HEK293 (cell line): Measurements from ENCODE around the gene CRACR2A.

Experiments used
- CTCF ChIA-PET: fragments of 350-600 bp; formaldehyde crosslinking; extraction: SDS; loops from one replicate; lab custom pipeline; 2021; ENCODE audit warnings: antibody characterized with exemption; lab: Yijun Ruan, JAX
- POLR2A ChIA-PET: fragments of 300-600 bp; formaldehyde crosslinking; extraction: SDS; loops from one replicate; lab custom pipeline; 2020; ENCODE audit warnings: antibody characterized with exemption, inconsistent platforms; lab: Yijun Ruan, JAX
- H3K27ac ChIP-seq: fragments of 200-500 bp; sonication (Bioruptor generic); 2 replicates; pipeline ENCODE4 v1.5.1; 2014; ENCODE audit warnings: low read depth, low read length, control low read depth, inconsistent platforms; ENCODE audit errors: extremely low read depth
- H3K36me3 ChIP-seq, 2 experiments: fragments of 200-500 bp in 1 of 2; sonication (Bioruptor generic) in 1 of 2; 1 replicate in 1 of 2; 2 replicates in 1 of 2; pipeline ENCODE4 v1.5.1; 2014 to 2017; ENCODE audit warnings: inconsistent platforms in 2 of 2, low read length in 2 of 2; ENCODE audit not compliant: control insufficient read depth in 2 of 2, insufficient read depth in 1 of 2
- H3K4me1 ChIP-seq: fragments of 200-500 bp; sonication (Bioruptor generic); 2 replicates; pipeline ENCODE4 v1.5.1; 2014; ENCODE audit warnings: mild to moderate bottlenecking, low read length, inconsistent platforms; ENCODE audit not compliant: control insufficient read depth, insufficient read depth
- H3K4me3 ChIP-seq: 2 replicates; pipeline ENCODE4 v1.5.1; 2011; ENCODE audit warnings: low read depth, mild to moderate bottlenecking, control low read depth, low read length, moderate library complexity
- H3K9me3 ChIP-seq: fragments of 200-500 bp; sonication (Bioruptor generic); 2 replicates; pipeline ENCODE4 v1.5.1; 2014; ENCODE audit warnings: low read depth, low read length, inconsistent platforms; ENCODE audit not compliant: control insufficient read depth, insufficient read depth
- BCL11A ChIP-seq: fragments of 450-650 bp; formaldehyde crosslinking; IDR thresholded peaks from 2 replicates; pipeline ENCODE4 v1.5.1; 2016; ENCODE audit warnings: low read depth, missing biosample characterization, missing genetic modification characterization
- FEZF1 ChIP-seq: fragments of 450-650 bp; formaldehyde crosslinking; IDR thresholded peaks from 2 replicates; pipeline ENCODE4 v1.5.1; 2016; ENCODE audit warnings: missing biosample characterization, missing genetic modification characterization
- KLF17 ChIP-seq: fragments of 450-650 bp; formaldehyde crosslinking; IDR thresholded peaks from 2 replicates; pipeline ENCODE4 v1.5.1; 2016; ENCODE audit warnings: missing biosample characterization, missing genetic modification characterization
- PRDM4 ChIP-seq: fragments of 450-650 bp; formaldehyde crosslinking; IDR thresholded peaks from 2 replicates; pipeline ENCODE4 v1.5.1; 2017; ENCODE audit warnings: missing biosample characterization, missing genetic modification characterization
- TCF7L2 ChIP-seq: IDR thresholded peaks from 2 replicates; pipeline ENCODE4 v1.6.1; 2011; ENCODE audit warnings: low read depth, mild to moderate bottlenecking, inconsistent platforms, low read length, moderate library complexity, borderline replicate concordance
- YY1 ChIP-seq: fragments of 450-650 bp; formaldehyde crosslinking; IDR thresholded peaks from 2 replicates; pipeline ENCODE4 v1.5.1; 2018; ENCODE audit warnings: missing biosample characterization, missing genetic modification characterization
- ZNF138 ChIP-seq: fragments of 450-650 bp; formaldehyde crosslinking; IDR thresholded peaks from 2 replicates; pipeline ENCODE4 v1.5.1; 2016; ENCODE audit warnings: missing biosample characterization, missing genetic modification characterization, borderline replicate concordance
- ZNF140 ChIP-seq: fragments of 450-650 bp; formaldehyde crosslinking; IDR thresholded peaks from 2 replicates; pipeline ENCODE4 v1.5.1; 2016; ENCODE audit warnings: missing biosample characterization, missing genetic modification characterization
- ZNF214 ChIP-seq: fragments of 450-650 bp; formaldehyde crosslinking; IDR thresholded peaks from 2 replicates; pipeline ENCODE4 v1.5.1; 2017; ENCODE audit warnings: missing biosample characterization, mild to moderate bottlenecking, missing genetic modification characterization, borderline replicate concordance
- ZNF280D ChIP-seq: fragments of 450-650 bp; formaldehyde crosslinking; IDR thresholded peaks from 2 replicates; pipeline ENCODE4 v1.5.1; 2016; ENCODE audit warnings: missing biosample characterization, missing genetic modification characterization
- ZNF324 ChIP-seq: fragments of 450-650 bp; formaldehyde crosslinking; IDR thresholded peaks from 2 replicates; pipeline ENCODE4 v1.5.1; 2016; ENCODE audit warnings: missing biosample characterization, missing genetic modification characterization
- ZNF362 ChIP-seq: fragments of 450-650 bp; formaldehyde crosslinking; IDR thresholded peaks from 2 replicates; pipeline ENCODE4 v1.5.1; 2016; ENCODE audit warnings: missing biosample characterization, missing genetic modification characterization
- ZNF37A ChIP-seq: fragments of 450-650 bp; IDR thresholded peaks from 2 replicates; pipeline ENCODE4 v1.5.1; 2018; ENCODE audit warnings: missing biosample characterization, missing genetic modification characterization
- ZNF423 ChIP-seq: fragments of 450-650 bp; formaldehyde crosslinking; IDR thresholded peaks from 2 replicates; pipeline ENCODE4 v1.5.1; 2016; ENCODE audit warnings: missing biosample characterization, missing genetic modification characterization
- ZNF48 ChIP-seq: fragments of 450-650 bp; formaldehyde crosslinking; IDR thresholded peaks from 2 replicates; pipeline ENCODE4 v1.5.1; 2016; ENCODE audit warnings: missing biosample characterization, missing genetic modification characterization
- ZNF561 ChIP-seq: fragments of 450-650 bp; IDR thresholded peaks from 2 replicates; pipeline ENCODE4 v1.5.1; 2018; ENCODE audit warnings: missing biosample characterization, missing genetic modification characterization, borderline replicate concordance
- ZNF626 ChIP-seq: fragments of 450-650 bp; sonication (Bioruptor Pico); formaldehyde crosslinking; IDR thresholded peaks from 2 replicates; pipeline ENCODE4 v1.5.1; 2018; ENCODE audit warnings: missing biosample characterization, missing genetic modification characterization, inconsistent platforms
- ZNF658 ChIP-seq: fragments of 450-650 bp; formaldehyde crosslinking; IDR thresholded peaks from 2 replicates; pipeline ENCODE4; 2016; ENCODE audit warnings: missing biosample characterization, missing genetic modification characterization
- ZNF670 ChIP-seq: fragments of 450-650 bp; formaldehyde crosslinking; IDR thresholded peaks from 2 replicates; pipeline ENCODE4 v1.5.1; 2016; ENCODE audit warnings: missing biosample characterization, missing genetic modification characterization, low read depth
- ZNF768 ChIP-seq: fragments of 450-650 bp; formaldehyde crosslinking; IDR thresholded peaks from 2 replicates; pipeline ENCODE4 v1.5.1; 2018; ENCODE audit warnings: missing biosample characterization, mild to moderate bottlenecking, missing genetic modification characterization

Gene CRACR2A

GRCh38 chr12:3730111-3730510 lies 22.8 kb downstream of the CRACR2A start:
- ChIA-PET CTCF (no interaction called here), POLR2A (no interaction called here)
- Histone ChIP-seq H3K9me3 (no peaks in the 10 kb centered on the region), H3K4me1 (no peaks in the 10 kb centered on the region), H3K36me3 (no peaks in the 10 kb centered on the region), H3K27ac (no peak overlapping the region), H3K4me3 (no peak overlapping the region)
- TF ChIP-seq ZNF280D (tag by site-specific recombination), result no peak
- TF ChIP-seq ZNF37A (tag by site-specific recombination), result no peak
- no peak for TF ChIP-seq ZNF214 (tag by site-specific recombination)
- TF ChIP-seq ZNF768 (tag by site-specific recombination), result no peak
- TF ChIP-seq ZNF626 (tag by site-specific recombination), result no peak
- TF ChIP-seq FEZF1 (tag by site-specific recombination), result no peak
- no peak for TF ChIP-seq ZNF140 (tag by site-specific recombination)
- no peak for TF ChIP-seq ZNF324 (tag by site-specific recombination)
- TF ChIP-seq ZNF138, result no peak
- TF ChIP-seq ZNF423 (tag by site-specific recombination), result no peak
- TF ChIP-seq YY1 (tag by site-specific recombination), result no peak
- no peak for TF ChIP-seq ZNF561
- no peak for TF ChIP-seq ZNF670 (tag by site-specific recombination)
- no peak for TF ChIP-seq ZNF658 (tag by site-specific recombination)
- no peak for TF ChIP-seq ZNF362

GRCh38 chr12:3728686-3729085 lies 24.2 kb downstream of the CRACR2A start:
- H3K36me3 ChIP-seq, result no peaks in the 10 kb centered on the region
- ChIA-PET CTCF (no interaction called here), POLR2A (interaction anchor here (1.3 kb wide), 1 partner anchor 13 kb away, joined by 3 read pairs; no protein-coding TSS in a partner anchor)
- H3K27ac ChIP-seq, result no peak overlapping the region
- H3K4me1 ChIP-seq, result no peaks in the 10 kb centered on the region
- H3K4me3 ChIP-seq, result no peak overlapping the region
- TF ChIP-seq TCF7L2 (no peak), KLF17 (no peak), ZNF48 (tag by site-specific recombination) (no peak), PRDM4 (tag by site-specific recombination) (no peak), ZNF561 (no peak), BCL11A (tag by site-specific recombination) (no peak)
- no peaks in the 10 kb centered on the region for H3K9me3 ChIP-seq
